GM12801 (cell line): ENCODE results near the gene RETREG1.

Source experiments
- CTCF ChIP-seq: IDR thresholded peaks from one replicate; pipeline ENCODE4 v1.5.1; 2011; ENCODE audit warnings: control low read depth; ENCODE audit not compliant: insufficient read length; ENCODE audit errors: extremely low read depth

The RETREG1 gene

GRCh38 chr5:16558984-16559629 is 57.7 kb downstream of the RETREG1 start:
- TF ChIP-seq CTCF, result no peak

GRCh38 chr5:16557477-16557876 is 59.3 kb downstream of the RETREG1 start:
- no peak for TF ChIP-seq CTCF

- TF ChIP-seq CTCF, result no peak
Observed at GRCh38 chr5:16554110-16554509, 62.7 kb downstream of the RETREG1 start.

GRCh38 chr5:16552666-16553343 is 64.0 kb downstream of the RETREG1 start:
- peak; percentile 27 for TF ChIP-seq CTCF

- TF ChIP-seq CTCF, result no peak
Observed at GRCh38 chr5:16551628-16552027, 65.2 kb downstream of the RETREG1 start.

GRCh38 chr5:16550316-16550952 is 66.4 kb downstream of the RETREG1 start:
- TF ChIP-seq CTCF, result peak; percentile 9

GRCh38 chr5:16549491-16550206 is 67.1 kb downstream of the RETREG1 start:
- no peak for TF ChIP-seq CTCF
